Breast epithelium (tissue), 4 donors: ENCODE data around the gene BDP1. TPM values are rescaled to one million over a fixed set of nuclear protein-coding genes. Genes with fewer than 3 reads are reported as not detected.
"Not testable (repeated sequence)": the region's sequence is repeated elsewhere in the genome, so short reads cannot be mapped to it uniquely, and the experiment has no call there.

ENCODE experiments used
- DNase-seq, 2 donors: peaks; one replicate each; pipeline ENCODE4 v3.0.0-alpha.2; 2019; ENCODE audit warnings: low spot score in 2 of 2
- H3K27ac ChIP-seq, 2 donors: fragments of 200-600 bp; sonication (generic) in 1 of 2; one replicate each; pipeline ENCODE4 v1.5.1; 2016 to 2019; ENCODE audit warnings: mild to moderate bottlenecking in 1 of 2
- H3K27me3 ChIP-seq, 2 donors: fragments of 200-600 bp; sonication (generic) in 1 of 2; one replicate each; pipeline versions ENCODE4 v1.5.1 to v1.6.0; 2017 to 2019; ENCODE audit warnings: control low read depth in 1 of 2, mild to moderate bottlenecking in 1 of 2
- H3K36me3 ChIP-seq: fragments of 200-600 bp; one replicate; pipeline ENCODE4 v1.5.1; 2019
- H3K4me1 ChIP-seq, 2 donors: fragments of 200-600 bp; sonication (generic); one replicate each; pipeline ENCODE4 v1.5.1; 2016 to 2019; ENCODE audit warnings: control low read depth in 1 of 2
- H3K4me3 ChIP-seq, 3 donors: fragments of 200-600 bp; sonication (generic); 1 replicate in 2 of 3; 2 replicates in 1 of 3; pipeline ENCODE4 v1.5.1; 2016 to 2019; ENCODE audit warnings: mild to moderate bottlenecking in 3 of 3, moderate library complexity in 2 of 3
- H3K9me3 ChIP-seq, 2 donors: fragments of 200-600 bp; sonication (generic) in 1 of 2; one replicate each; pipeline ENCODE4 v1.5.1; 2016 to 2019; ENCODE audit warnings: control low read depth in 1 of 2
- CTCF ChIP-seq, 3 donors: fragments of 450-650 bp; IDR thresholded peaks; one replicate each; pipeline ENCODE4 v1.5.1; 2016 to 2017; ENCODE audit warnings: antibody characterized with exemption in 3 of 3, mild to moderate bottlenecking in 3 of 3, moderate library complexity in 3 of 3
- POLR2A ChIP-seq: fragments of 450-650 bp; IDR thresholded peaks from one replicate; pipeline ENCODE4 v1.6.1; 2016; ENCODE audit warnings: antibody characterized with exemption, mild to moderate bottlenecking, moderate library complexity
- POLR2AphosphoS5 ChIP-seq, 3 donors: sonication (generic); formaldehyde crosslinking; IDR thresholded peaks; one replicate each; pipeline ENCODE4 v1.6.1; 2017; ENCODE audit warnings: antibody characterized with exemption in 3 of 3
- intact Hi-C: fragments of 100-400 bp; cut with DNase I; formaldehyde crosslinking; loops from one replicate; pipeline ENCODE4 v1.15.1; 2023; ENCODE audit warnings: low total_unique reads
- total RNA-seq, 3 donors: library from RNA; depleted of rRNA; stranded (reverse); fragments of >200 nt; gene quantifications; one replicate each; pipeline ENCODE4 v1.1.0, GENCODE V29; 2016

The BDP1 gene
- total RNA-seq: 100 to 1,000 TPM in 1 of 3 donors, 10 to 100 TPM in 2; 26.4 to 119 (median 41.6) TPM

GRCh38 chr5:71455427-71456361, at the start of gene BDP1:
BDP1 (plus strand) TSS chr5:71455651; CDS start chr5:71455878, 227 bp downstream.
- no peaks in the 10 kb centered on the region for H3K36me3 ChIP-seq
- intact Hi-C loops: no loop called here
- peak within 1 kb of the TSS; percentile 92 to 99 for H3K27ac ChIP-seq
- H3K27me3 ChIP-seq: peaks cover 0 to 1% of the 10 kb centered on the region in 2 donors
- DNase-seq: peak; percentile 96 to 97
- no peaks in the 10 kb centered on the region for H3K4me1 ChIP-seq
- no peaks in the 10 kb centered on the region for H3K9me3 ChIP-seq
- peak within 1 kb of the TSS; percentile 69 to 88 (median 85) for H3K4me3 ChIP-seq
- TF ChIP-seq POLR2AphosphoS5 (IDR thresholded peaks at IDR 0.05) (peak; percentile 72 to 93 (median 89)), POLR2A (peak; percentile 46), CTCF (IDR thresholded peaks at IDR 0.05) (peak in 2 of 3 donors; percentile 21 to 45)

- H3K36me3 ChIP-seq, H3K27me3 ChIP-seq, H3K9me3 ChIP-seq, H3K4me3 ChIP-seq, DNase-seq, H3K27ac ChIP-seq, H3K4me1 ChIP-seq, intact Hi-C loops: not testable (repeated sequence)
Measured at GRCh38 chr5:71410088-71410487, 45.4 kb upstream of the BDP1 start.

- H3K9me3 ChIP-seq, H3K27ac ChIP-seq, intact Hi-C loops, H3K4me1 ChIP-seq, DNase-seq, H3K36me3 ChIP-seq, H3K27me3 ChIP-seq, H3K4me3 ChIP-seq: not testable (repeated sequence)
Measured at GRCh38 chr5:71415626-71416025, 39.8 kb upstream of the BDP1 start.

GRCh38 chr5:71418026-71418425, 37.4 kb upstream of the BDP1 start:
- H3K27ac ChIP-seq, H3K36me3 ChIP-seq, intact Hi-C loops, H3K27me3 ChIP-seq, H3K4me1 ChIP-seq, DNase-seq, H3K9me3 ChIP-seq, H3K4me3 ChIP-seq: not testable (repeated sequence)

GRCh38 chr5:71421278-71421677, 34.2 kb upstream of the BDP1 start:
- DNase-seq, H3K27ac ChIP-seq, intact Hi-C loops, H3K36me3 ChIP-seq, H3K4me1 ChIP-seq, H3K27me3 ChIP-seq, H3K9me3 ChIP-seq, H3K4me3 ChIP-seq: not testable (repeated sequence)

GRCh38 chr5:71423896-71424295, 31.6 kb upstream of the BDP1 start:
- H3K9me3 ChIP-seq, H3K27ac ChIP-seq, H3K4me1 ChIP-seq, intact Hi-C loops, H3K36me3 ChIP-seq, DNase-seq, H3K4me3 ChIP-seq, H3K27me3 ChIP-seq: not testable (repeated sequence)

- H3K27ac ChIP-seq, DNase-seq, intact Hi-C loops, H3K4me1 ChIP-seq, H3K36me3 ChIP-seq, H3K9me3 ChIP-seq, H3K4me3 ChIP-seq, H3K27me3 ChIP-seq: not testable (repeated sequence)
Measured at GRCh38 chr5:71426686-71427474, 28.6 kb upstream of the BDP1 start.

- H3K27me3 ChIP-seq, DNase-seq, H3K4me3 ChIP-seq, H3K4me1 ChIP-seq, H3K9me3 ChIP-seq, H3K36me3 ChIP-seq, intact Hi-C loops, H3K27ac ChIP-seq: not testable (repeated sequence)
Measured at GRCh38 chr5:71432410-71432809, 23.0 kb upstream of the BDP1 start.

- H3K4me3 ChIP-seq, H3K27me3 ChIP-seq, H3K27ac ChIP-seq, DNase-seq, H3K36me3 ChIP-seq, H3K4me1 ChIP-seq, intact Hi-C loops, H3K9me3 ChIP-seq: not testable (repeated sequence)
Measured at GRCh38 chr5:71434825-71435224, 20.6 kb upstream of the BDP1 start.

GRCh38 chr5:71441564-71441963, 13.9 kb upstream of the BDP1 start:
- DNase-seq, H3K27ac ChIP-seq, H3K4me3 ChIP-seq, intact Hi-C loops, H3K36me3 ChIP-seq, H3K27me3 ChIP-seq, H3K4me1 ChIP-seq, H3K9me3 ChIP-seq: not testable (repeated sequence)

- H3K4me1 ChIP-seq, DNase-seq, H3K27ac ChIP-seq, H3K9me3 ChIP-seq, H3K4me3 ChIP-seq, H3K36me3 ChIP-seq, H3K27me3 ChIP-seq, intact Hi-C loops: not testable (repeated sequence)
Measured at GRCh38 chr5:71443891-71444290, 11.6 kb upstream of the BDP1 start.

GRCh38 chr5:71445015-71445414, 10.4 kb upstream of the BDP1 start:
- H3K27ac ChIP-seq, H3K9me3 ChIP-seq, H3K36me3 ChIP-seq, H3K4me3 ChIP-seq, intact Hi-C loops, DNase-seq, H3K4me1 ChIP-seq, H3K27me3 ChIP-seq: not testable (repeated sequence)
